GM18870 (cell line): Measurements from ENCODE around the gene MAN1A2.

Source experiments
- ATAC-seq: cut with Tn5 transposase; IDR thresholded peaks from one replicate; pipeline ENCODE4 v1.9.1; 2021; ENCODE audit warnings: moderate library complexity; ENCODE audit not compliant: unreplicated experiment

The MAN1A2 gene

DNA sequence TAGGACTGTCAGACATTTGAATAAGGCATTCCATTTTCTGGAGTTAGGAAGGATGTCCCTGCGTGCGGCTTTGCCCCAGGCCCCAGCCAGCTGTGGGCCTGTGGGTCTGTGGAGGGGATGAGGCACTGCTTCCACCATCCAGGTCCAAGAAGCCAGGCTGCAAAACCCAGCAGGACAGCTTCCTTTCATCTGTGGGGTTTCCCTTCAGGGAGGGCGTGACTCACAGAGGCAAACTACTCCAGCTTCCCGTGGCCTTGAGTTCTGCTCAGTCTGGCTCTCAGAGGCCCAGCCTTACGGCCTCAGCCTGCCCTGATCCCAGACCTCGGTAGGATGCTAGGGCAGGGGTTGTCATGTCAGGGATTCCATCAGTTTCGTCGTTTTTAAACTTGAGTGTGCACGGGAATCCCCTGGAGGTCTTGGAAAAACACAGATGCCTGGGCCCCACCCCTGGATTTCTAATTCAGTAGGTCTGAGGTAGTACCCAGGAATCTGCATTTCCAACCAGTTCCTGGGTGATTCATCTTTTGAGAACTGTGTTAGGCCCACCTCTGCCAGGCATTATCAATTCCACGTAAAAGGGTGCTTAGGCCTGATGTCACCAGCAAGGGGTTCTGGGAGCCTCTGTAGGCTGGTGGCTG lies 206.3 kb downstream of the MAN1A2 start:
- no peak for ATAC-seq

GRCh38 chr1:117574161-117574835 lies 207.0 kb downstream of the MAN1A2 start:
- no peak for ATAC-seq

DNA sequence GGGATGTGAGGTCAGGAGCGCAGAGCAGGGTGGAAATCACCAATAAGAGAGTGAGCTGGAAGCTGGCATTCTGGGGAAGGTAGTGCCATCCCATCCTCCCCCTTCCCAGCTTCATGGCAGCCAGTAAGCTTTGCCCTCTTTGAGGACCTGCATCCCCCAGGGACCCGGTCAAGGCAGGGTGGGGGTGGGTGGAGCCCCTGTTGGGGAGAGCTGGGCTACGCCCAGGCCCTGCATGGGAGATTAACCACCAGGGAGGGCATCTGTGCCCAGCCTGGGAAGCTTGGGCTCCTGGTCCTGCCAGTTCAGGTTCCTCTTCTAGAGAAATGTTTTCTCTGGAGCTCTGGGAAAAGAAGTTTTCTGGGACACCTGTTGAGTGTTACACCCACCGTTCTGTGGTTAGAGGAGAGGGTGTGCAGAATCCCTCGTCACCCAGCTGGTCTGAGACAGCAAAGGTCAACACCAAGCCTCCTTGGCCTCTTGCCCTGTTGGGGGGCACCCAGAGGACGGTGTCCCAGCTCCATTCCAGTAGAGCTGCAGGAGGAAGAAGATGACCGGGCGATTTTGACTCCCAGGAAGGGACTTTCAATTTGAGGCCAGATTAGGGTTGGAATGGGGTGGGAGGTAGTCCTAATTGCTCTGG lies 208.5 kb downstream of the MAN1A2 start:
- no peak for ATAC-seq

DNA sequence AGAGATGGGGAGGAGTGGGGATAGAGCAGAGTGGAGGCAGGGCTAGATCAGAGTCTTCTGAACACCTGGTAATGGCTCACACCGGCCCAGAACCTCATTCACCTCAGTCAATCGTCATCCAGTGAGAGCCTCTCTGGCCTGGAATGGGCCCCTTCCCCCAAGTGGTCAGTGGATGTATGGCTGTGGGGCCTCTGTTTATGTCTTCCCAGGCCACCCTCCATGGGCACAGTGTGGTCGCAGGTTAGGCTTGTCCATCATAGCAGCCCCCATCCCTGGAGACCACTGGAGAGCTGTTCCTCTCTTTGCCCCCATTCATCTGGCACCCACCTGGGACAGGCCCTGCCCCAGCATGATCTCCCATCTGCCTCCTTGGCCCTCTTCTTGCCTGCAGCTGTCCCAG lies 209.0 kb downstream of the MAN1A2 start:
- ATAC-seq: no peak

GRCh38 chr1:117577191-117577885 lies 210.1 kb downstream of the MAN1A2 start:
- ATAC-seq: no peak

- no peak for ATAC-seq
These were observed 211.2 kb downstream of the MAN1A2 start for GRCh38 chr1:117578466-117578865.
